Measurements from ENCODE around the gene BAIAP2. TPM values are rescaled to one million over a fixed set of nuclear protein-coding genes. Genes with fewer than 3 reads are reported as not detected.
A peak's percentile ranks its signal among the peaks of the same experiment; 100 is the strongest.

Gene BAIAP2
- total RNA-seq, 1 donor from 2014 or later, result 139 TPM

GRCh38 chr17:81066771-81067315 lies 31.9 kb downstream of the BAIAP2 start:
- peaks cover under 1% of the 10 kb centered on the region for H3K36me3 ChIP-seq
- ATAC-seq (no peak), DNase-seq (no peak)
- no peak overlapping the region for H3K4me3 ChIP-seq
- H3K4me1 ChIP-seq, result peaks cover 29% of the 10 kb centered on the region
- H3K9me3 ChIP-seq, result no peaks in the 10 kb centered on the region
- intact Hi-C loops (cut with DNase I), result no loop called here
- no peak for TF ChIP-seq CTCF (IDR thresholded peaks at IDR 0.05)
- H3K27ac ChIP-seq, result peak overlapping the region; percentile 6
- H3K27me3 ChIP-seq, result no peaks in the 10 kb centered on the region

GRCh38 chr17:81067391-81067811 lies 32.5 kb downstream of the BAIAP2 start:
- Histone ChIP-seq H3K36me3 (no peaks in the 10 kb centered on the region), H3K27ac (no peak overlapping the region), H3K4me3 (no peak overlapping the region), H3K4me1 (peaks cover 28% of the 10 kb centered on the region), H3K27me3 (no peaks in the 10 kb centered on the region), H3K9me3 (no peaks in the 10 kb centered on the region)
- intact Hi-C loops (cut with DNase I), result no loop called here
- no peak for DNase-seq
- TF ChIP-seq CTCF (IDR thresholded peaks at IDR 0.05), result no peak
- ATAC-seq, result no peak

GRCh38 chr17:81068411-81069134 lies 33.6 kb downstream of the BAIAP2 start:
- Histone ChIP-seq H3K27me3 (no peaks in the 10 kb centered on the region), H3K4me3 (no peak overlapping the region), H3K9me3 (no peaks in the 10 kb centered on the region), H3K27ac (no peak overlapping the region), H3K36me3 (no peaks in the 10 kb centered on the region), H3K4me1 (peaks cover 27% of the 10 kb centered on the region)
- ATAC-seq (no peak), DNase-seq (no peak)
- no peak for TF ChIP-seq CTCF (IDR thresholded peaks at IDR 0.05)
- intact Hi-C loops (cut with DNase I), result no loop called here

GRCh38 chr17:81069135-81069645 lies 34.2 kb downstream of the BAIAP2 start:
- H3K27ac ChIP-seq, result no peak overlapping the region
- no peak for TF ChIP-seq CTCF (IDR thresholded peaks at IDR 0.05)
- H3K9me3 ChIP-seq, result no peaks in the 10 kb centered on the region
- no peak for DNase-seq
- intact Hi-C loops (cut with DNase I), result no loop called here
- ATAC-seq, result no peak
- peaks cover 21% of the 10 kb centered on the region for H3K4me1 ChIP-seq
- H3K36me3 ChIP-seq, result no peaks in the 10 kb centered on the region
- H3K27me3 ChIP-seq, result no peaks in the 10 kb centered on the region
- H3K4me3 ChIP-seq, result no peak overlapping the region

GRCh38 chr17:81070541-81071246 lies 35.7 kb downstream of the BAIAP2 start:
- no peaks in the 10 kb centered on the region for H3K36me3 ChIP-seq
- peaks cover 13% of the 10 kb centered on the region for H3K4me1 ChIP-seq
- DNase-seq, result no peak
- H3K27me3 ChIP-seq, result no peaks in the 10 kb centered on the region
- no peak for TF ChIP-seq CTCF (IDR thresholded peaks at IDR 0.05)
- no peaks in the 10 kb centered on the region for H3K9me3 ChIP-seq
- intact Hi-C loops (cut with DNase I), result no loop called here
- H3K4me3 ChIP-seq, result no peak overlapping the region
- peak overlapping the region; percentile 66 for H3K27ac ChIP-seq
- ATAC-seq, result no peak
